ENCODE measurements around the gene EID2.

The EID2 gene

DNA sequence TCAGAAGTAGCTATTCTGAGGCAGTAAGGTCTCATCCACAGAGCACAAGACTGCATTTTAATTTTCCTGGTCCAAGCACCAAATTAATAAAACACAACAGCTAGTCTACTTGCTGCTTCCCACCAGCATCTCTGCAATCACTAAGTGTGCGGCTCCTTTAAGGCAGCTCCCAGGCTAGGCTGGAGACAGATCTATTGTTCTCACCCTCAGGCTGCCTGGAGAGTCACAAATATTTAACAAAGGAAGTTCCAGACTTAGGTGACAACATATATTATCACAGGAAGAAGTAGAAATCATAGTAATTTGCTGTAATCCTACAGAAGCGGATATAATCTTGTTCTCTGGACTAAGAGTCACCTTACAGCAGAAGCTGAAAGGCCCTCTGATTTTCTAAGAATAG is 2.2 kb upstream of the EID2 start:
- H3K9me3 ChIP-seq (ENCODE audit: severe bottlenecking): no peaks in the 10 kb centered on the region
- H3K27ac ChIP-seq (ENCODE audit: poor library complexity, severe bottlenecking): peak overlapping the region; percentile 55
- ATAC-seq (ENCODE audit: low read depth) (no peak), DNase-seq (ENCODE audit: low spot score) (no peak)
- peaks cover 27% of the 10 kb centered on the region for H3K4me1 ChIP-seq (ENCODE audit: insufficient read depth, poor library complexity, severe bottlenecking)
- no peak for TF ChIP-seq CTCF (IDR thresholded peaks at IDR 0.05; ENCODE audit: poor library complexity, severe bottlenecking)
- H3K4me3 ChIP-seq (ENCODE audit: severe bottlenecking): no peak overlapping the region
- peaks cover 5% of the 10 kb centered on the region; the same call in 1 of the 2 replicates for H3K36me3 ChIP-seq (ENCODE audit: low read depth)
- no peaks in the 10 kb centered on the region for H3K27me3 ChIP-seq (ENCODE audit: insufficient read depth, poor library complexity, severe bottlenecking)

- Histone ChIP-seq H3K9me3 (ENCODE audit: severe bottlenecking) (no peaks in the 10 kb centered on the region), H3K4me1 (ENCODE audit: insufficient read depth, poor library complexity, severe bottlenecking) (peaks cover 27% of the 10 kb centered on the region), H3K27me3 (ENCODE audit: insufficient read depth, poor library complexity, severe bottlenecking) (no peaks in the 10 kb centered on the region), H3K27ac (ENCODE audit: poor library complexity, severe bottlenecking) (no peak overlapping the region), H3K4me3 (ENCODE audit: severe bottlenecking) (peak overlapping the region; percentile 96), H3K36me3 (ENCODE audit: low read depth) (peaks cover 5% of the 10 kb centered on the region; the same call in 1 of the 2 replicates)
- DNase-seq (ENCODE audit: low spot score) (no peak), ATAC-seq (ENCODE audit: low read depth) (no peak)
- peak; percentile 71 for TF ChIP-seq CTCF (IDR thresholded peaks at IDR 0.05; ENCODE audit: poor library complexity, severe bottlenecking)
These were observed 342 bp upstream of the EID2 start for GRCh38 chr19:39540333-39540673.

- H3K27ac ChIP-seq (ENCODE audit: poor library complexity, severe bottlenecking): peak overlapping the region; percentile 52
- no peak for TF ChIP-seq CTCF (IDR thresholded peaks at IDR 0.05; ENCODE audit: poor library complexity, severe bottlenecking)
- peak overlapping the region; percentile 96 for H3K4me3 ChIP-seq (ENCODE audit: severe bottlenecking)
- DNase-seq (ENCODE audit: low spot score) (no peak), ATAC-seq (ENCODE audit: low read depth) (peak; percentile 37; the same call in 2 of the 3 replicates)
- H3K27me3 ChIP-seq (ENCODE audit: insufficient read depth, poor library complexity, severe bottlenecking): no peaks in the 10 kb centered on the region
- H3K4me1 ChIP-seq (ENCODE audit: insufficient read depth, poor library complexity, severe bottlenecking): peaks cover 25% of the 10 kb centered on the region
- H3K36me3 ChIP-seq (ENCODE audit: low read depth): peaks cover 5% of the 10 kb centered on the region; the same call in 1 of the 2 replicates
- H3K9me3 ChIP-seq (ENCODE audit: severe bottlenecking): no peaks in the 10 kb centered on the region
These were observed 820 bp downstream of the EID2 start for GRCh38 chr19:39539165-39539517.

DNA sequence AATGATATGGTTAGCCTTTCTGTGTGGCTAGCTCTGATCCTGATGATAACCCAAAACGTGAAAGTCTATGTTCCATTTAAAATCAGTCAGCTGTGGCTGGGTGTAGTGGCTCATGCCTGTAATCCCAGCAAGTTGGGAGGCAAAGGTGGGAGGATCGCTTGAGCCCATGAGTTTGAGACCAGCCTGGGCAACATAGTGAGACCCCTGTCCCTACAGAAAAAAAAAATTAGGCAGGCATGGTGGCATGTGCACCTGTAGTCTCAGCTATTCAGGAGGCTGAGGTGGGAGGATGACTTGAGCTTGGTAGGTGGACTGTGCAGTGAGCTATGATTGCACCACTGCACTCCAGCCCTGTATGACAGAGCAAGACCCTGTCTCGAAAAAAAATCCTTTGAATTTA is 6.2 kb downstream of the EID2 start:
- no peak for TF ChIP-seq CTCF (IDR thresholded peaks at IDR 0.05; ENCODE audit: poor library complexity, severe bottlenecking)
- ATAC-seq (ENCODE audit: low read depth): no peak
- H3K27ac ChIP-seq (ENCODE audit: poor library complexity, severe bottlenecking): no peak overlapping the region
- no peaks in the 10 kb centered on the region for H3K27me3 ChIP-seq (ENCODE audit: insufficient read depth, poor library complexity, severe bottlenecking)
- no peak overlapping the region for H3K4me3 ChIP-seq (ENCODE audit: severe bottlenecking)
- DNase-seq (ENCODE audit: low spot score): no peak
- H3K9me3 ChIP-seq (ENCODE audit: severe bottlenecking): no peaks in the 10 kb centered on the region
- H3K36me3 ChIP-seq (ENCODE audit: low read depth): peaks cover under 1% of the 10 kb centered on the region; the same call in 1 of the 2 replicates
- H3K4me1 ChIP-seq (ENCODE audit: insufficient read depth, poor library complexity, severe bottlenecking): peaks cover 11% of the 10 kb centered on the region

DNA sequence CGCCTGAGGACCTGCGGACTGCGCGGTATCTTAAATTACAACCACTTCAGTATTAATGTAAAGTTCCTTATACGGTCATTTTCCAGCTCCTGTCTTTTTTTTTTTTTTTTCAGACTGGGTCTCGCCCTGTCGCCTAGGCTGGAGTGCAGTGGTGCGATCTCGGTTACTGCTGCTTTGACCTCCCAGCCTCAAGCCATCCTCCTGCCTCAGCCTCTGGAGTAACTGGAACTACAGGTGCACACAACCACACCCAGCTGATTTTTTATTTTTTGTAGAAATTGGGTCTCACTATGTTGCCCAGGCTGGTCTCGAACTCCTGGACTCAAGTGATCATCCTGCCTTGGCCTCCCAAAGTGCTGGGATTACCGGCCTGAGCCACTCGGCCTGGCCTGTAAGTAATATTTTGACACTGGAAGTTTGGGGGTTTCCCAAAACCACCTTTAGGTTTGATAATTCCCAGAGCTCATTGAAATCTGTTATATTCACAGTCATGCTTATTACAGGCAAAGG is 6.9 kb downstream of the EID2 start:
- Histone ChIP-seq H3K27ac (ENCODE audit: poor library complexity, severe bottlenecking) (no peak overlapping the region), H3K36me3 (ENCODE audit: low read depth) (no peaks in the 10 kb centered on the region), H3K4me3 (ENCODE audit: severe bottlenecking) (peak overlapping the region; percentile 80), H3K9me3 (ENCODE audit: severe bottlenecking) (no peaks in the 10 kb centered on the region), H3K4me1 (ENCODE audit: insufficient read depth, poor library complexity, severe bottlenecking) (peaks cover 4% of the 10 kb centered on the region), H3K27me3 (ENCODE audit: insufficient read depth, poor library complexity, severe bottlenecking) (no peaks in the 10 kb centered on the region)
- peak; percentile 79 for TF ChIP-seq CTCF (IDR thresholded peaks at IDR 0.05; ENCODE audit: poor library complexity, severe bottlenecking)
- ATAC-seq (ENCODE audit: low read depth) (no peak), DNase-seq (ENCODE audit: low spot score) (no peak)
